Activated CD8-positive, alpha-beta T cell treated with anti-CD3 and anti-CD28 coated beads, Interleukin-2, amount 10 ng/mL, durations not matched to agents 7 days and 5 days (primary cell): ENCODE measurements around the gene CPEB4. TPM values are rescaled to one million over a fixed set of nuclear protein-coding genes. Genes with fewer than 3 reads are reported as not detected.

Experiments used
- ATAC-seq: fragments of 150-1000 bp; cut with Tn5 transposase; one replicate; pipeline ENCODE4 v1.10.0; 2021; ENCODE audit warnings: moderate library complexity
- CTCF ChIA-PET: fragments of 350-600 bp; sonication (Branson Sonifier 250); formaldehyde crosslinking; loops from one replicate; lab custom pipeline; 2021; ENCODE audit warnings: antibody characterized with exemption; lab: Charles Lee
- POLR2A ChIA-PET: fragments of 350-600 bp; sonication (Branson Sonifier 250); formaldehyde crosslinking; loops from one replicate; lab custom pipeline; 2021; ENCODE audit warnings: antibody characterized with exemption; lab: Charles Lee
- DNase-seq: peaks from one replicate; pipeline ENCODE4 v3.0.0-alpha.2; 2020
- H3K27ac Mint-ChIP-seq: one replicate; pipeline ENCODE4 v1.8.0; 2021; ENCODE audit warnings: mild to moderate bottlenecking, mixed read lengths
- H3K27me3 Mint-ChIP-seq: one replicate; pipeline ENCODE4 v1.8.0; 2021; ENCODE audit warnings: low read depth, mixed read lengths
- H3K36me3 Mint-ChIP-seq: one replicate; pipeline ENCODE4 v1.8.0; 2021; ENCODE audit warnings: low read depth, mixed read lengths
- H3K4me1 Mint-ChIP-seq: one replicate; pipeline ENCODE4 v1.8.0; 2021; ENCODE audit warnings: low read depth, mixed read lengths
- H3K4me3 Mint-ChIP-seq: one replicate; pipeline ENCODE4 v1.8.0; 2021; ENCODE audit warnings: mild to moderate bottlenecking, mixed read lengths
- H3K9me3 Mint-ChIP-seq: one replicate; pipeline ENCODE4 v1.8.0; 2022; ENCODE audit warnings: mixed read lengths; ENCODE audit not compliant: insufficient read depth
- total RNA-seq, 2 experiments: library from RNA; stranded (reverse); gene quantifications; one replicate each; pipeline ENCODE4 v1.2.3, GENCODE V29; 2021

Gene CPEB4
- total RNA-seq, 2 experiments from 2014 or later = 10.5 to 12.3 TPM

DNA sequence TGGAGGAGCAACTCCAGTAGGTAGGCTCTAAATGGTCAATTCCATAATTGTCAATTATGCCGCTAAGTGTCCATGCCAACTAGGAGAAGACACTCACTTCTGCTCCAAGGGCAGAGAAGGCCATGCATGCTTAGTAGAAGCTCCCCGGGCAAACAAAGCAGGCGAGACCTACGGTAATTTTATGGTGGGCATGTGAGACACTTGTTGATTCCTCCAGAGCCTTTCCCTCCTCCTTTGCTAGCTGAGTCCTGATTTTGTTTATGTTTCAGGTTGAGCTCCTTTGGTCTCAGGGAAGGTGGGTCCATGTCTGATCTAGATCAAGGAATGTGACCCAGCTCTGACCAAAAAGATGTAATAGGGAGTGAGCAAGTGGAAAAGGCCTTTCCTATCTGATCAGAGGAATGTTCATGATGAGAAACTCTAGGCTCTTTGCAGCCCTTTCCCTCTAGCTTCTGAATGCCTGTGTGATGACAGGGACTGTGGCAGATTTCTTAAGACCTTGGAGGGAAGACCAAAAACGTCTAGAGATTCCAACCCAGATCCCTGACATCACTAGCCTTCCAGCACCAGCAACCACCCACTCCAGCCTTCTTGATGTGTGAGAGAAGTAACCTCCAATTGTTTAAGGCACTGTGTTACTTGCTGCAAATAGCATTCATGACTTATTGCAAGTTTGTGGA is 7.7 kb upstream of the CPEB4 start:
- POLR2A ChIA-PET = no interaction called here
- no peak overlapping the region for H3K27ac Mint-ChIP-seq
- DNase-seq (no peak), ATAC-seq (no peak)
- peaks cover 26% of the 10 kb centered on the region for H3K4me1 Mint-ChIP-seq
- peaks cover 14% of the 10 kb centered on the region for H3K36me3 Mint-ChIP-seq
- H3K27me3 Mint-ChIP-seq = no peaks in the 10 kb centered on the region
- CTCF ChIA-PET = no interaction called here
- H3K9me3 Mint-ChIP-seq = peaks cover 15% of the 10 kb centered on the region
- no peak overlapping the region for H3K4me3 Mint-ChIP-seq

DNA sequence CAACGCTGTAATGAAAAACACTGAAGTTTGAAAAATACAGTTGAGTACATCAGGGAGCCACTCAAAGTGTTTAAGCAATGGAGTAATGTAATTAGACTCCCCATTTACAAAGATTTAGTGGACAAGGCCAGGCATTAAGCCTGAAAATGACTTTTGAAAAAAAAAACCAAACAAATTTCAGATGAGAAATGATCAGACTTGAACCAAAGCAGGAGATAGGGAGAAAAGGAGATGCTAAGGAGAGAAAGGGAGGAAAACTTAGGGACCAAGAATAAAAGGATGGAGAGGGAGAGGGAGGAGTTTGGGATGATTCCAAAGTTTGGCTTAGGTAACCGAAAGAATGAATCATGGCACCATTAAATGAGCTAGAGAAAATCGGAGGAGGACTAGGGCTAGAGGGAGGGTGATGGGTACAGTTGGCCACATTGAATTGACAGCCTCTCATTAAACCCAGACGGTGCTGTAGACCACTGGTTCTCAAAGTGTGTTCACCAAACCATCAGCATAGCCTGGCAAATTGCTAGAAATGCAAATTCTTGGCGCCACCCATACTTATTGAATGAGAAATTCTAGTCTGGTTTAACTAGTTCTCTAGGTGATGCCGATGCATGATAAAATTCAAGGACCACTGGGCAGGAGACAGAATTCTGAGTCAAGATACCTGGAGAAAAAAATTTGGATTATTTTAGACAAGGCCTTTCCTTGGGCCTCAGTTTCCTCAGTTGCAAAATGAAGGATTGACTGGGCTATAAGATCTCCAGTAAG is 6.2 kb upstream of the CPEB4 start:
- H3K4me1 Mint-ChIP-seq = peaks cover 40% of the 10 kb centered on the region
- POLR2A ChIA-PET = interaction anchor here (1.0 kb wide), 1 partner anchor 36 kb away, joined by 3 read pairs; no protein-coding TSS in a partner anchor
- H3K27me3 Mint-ChIP-seq = no peaks in the 10 kb centered on the region
- DNase-seq (no peak), ATAC-seq (no peak)
- no peak overlapping the region for H3K27ac Mint-ChIP-seq
- CTCF ChIA-PET = no interaction called here
- H3K9me3 Mint-ChIP-seq = peaks cover 15% of the 10 kb centered on the region
- H3K36me3 Mint-ChIP-seq = peaks cover 18% of the 10 kb centered on the region
- H3K4me3 Mint-ChIP-seq = no peak overlapping the region

DNA sequence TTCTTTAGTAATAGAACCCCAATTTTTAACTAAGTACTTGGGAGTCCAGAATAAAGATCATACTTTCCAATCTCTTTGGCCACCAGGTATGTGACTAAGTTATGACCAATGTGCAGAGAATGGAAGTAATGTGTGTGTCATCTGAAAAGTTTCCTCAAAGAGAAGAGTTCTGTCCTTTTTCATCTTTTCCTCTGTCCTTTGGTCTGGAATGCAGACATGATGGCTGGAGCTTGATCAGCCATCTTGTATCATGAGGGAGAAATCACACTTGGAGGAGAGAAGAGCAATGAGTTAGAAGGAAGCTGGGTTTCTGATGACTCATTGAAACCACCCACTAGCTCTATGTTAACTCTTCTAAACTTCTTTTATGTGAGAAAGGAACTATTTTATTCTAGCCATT is 5.5 kb upstream of the CPEB4 start:
- no peaks in the 10 kb centered on the region for H3K27me3 Mint-ChIP-seq
- no peak overlapping the region for H3K4me3 Mint-ChIP-seq
- DNase-seq (no peak), ATAC-seq (no peak)
- H3K9me3 Mint-ChIP-seq = peaks cover 15% of the 10 kb centered on the region
- H3K4me1 Mint-ChIP-seq = peaks cover 47% of the 10 kb centered on the region
- POLR2A ChIA-PET = interaction anchor here (1.0 kb wide), 1 partner anchor 36 kb away, joined by 3 read pairs; no protein-coding TSS in a partner anchor
- no peak overlapping the region for H3K27ac Mint-ChIP-seq
- CTCF ChIA-PET = no interaction called here
- peaks cover 18% of the 10 kb centered on the region for H3K36me3 Mint-ChIP-seq

DNA sequence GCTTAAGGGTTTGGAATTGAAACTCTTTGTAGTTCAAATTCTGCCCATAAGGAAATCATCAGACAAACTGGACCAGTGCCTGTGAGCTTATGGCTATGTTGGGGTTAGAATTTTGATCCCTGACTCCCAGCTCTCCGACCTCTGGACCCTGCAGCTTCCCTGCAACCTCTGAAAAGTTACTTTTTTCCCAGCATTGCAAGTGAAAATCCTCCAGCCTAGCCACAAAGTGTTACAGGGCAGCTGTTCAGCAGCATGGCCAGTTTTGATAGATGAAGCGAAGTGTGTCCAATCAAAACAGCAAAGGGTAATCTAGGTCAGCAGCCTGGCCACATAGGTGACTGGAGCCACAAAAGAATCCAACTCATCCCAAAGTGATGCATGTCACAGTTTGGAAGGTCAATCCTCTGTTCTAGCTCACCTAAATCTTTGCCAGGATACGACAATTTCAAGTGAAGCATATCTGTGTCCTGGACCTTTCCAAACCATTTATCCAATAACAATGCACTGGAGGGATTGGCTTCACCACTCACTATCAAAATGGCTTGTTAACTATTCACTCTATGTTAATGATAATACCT is 4.7 kb upstream of the CPEB4 start:
- Mint-ChIP-seq H3K36me3 (peaks cover 20% of the 10 kb centered on the region), H3K4me1 (peaks cover 49% of the 10 kb centered on the region)
- POLR2A ChIA-PET = interaction anchor here (1.0 kb wide), 1 partner anchor 35 kb away, joined by 3 read pairs; no protein-coding TSS in a partner anchor

DNA sequence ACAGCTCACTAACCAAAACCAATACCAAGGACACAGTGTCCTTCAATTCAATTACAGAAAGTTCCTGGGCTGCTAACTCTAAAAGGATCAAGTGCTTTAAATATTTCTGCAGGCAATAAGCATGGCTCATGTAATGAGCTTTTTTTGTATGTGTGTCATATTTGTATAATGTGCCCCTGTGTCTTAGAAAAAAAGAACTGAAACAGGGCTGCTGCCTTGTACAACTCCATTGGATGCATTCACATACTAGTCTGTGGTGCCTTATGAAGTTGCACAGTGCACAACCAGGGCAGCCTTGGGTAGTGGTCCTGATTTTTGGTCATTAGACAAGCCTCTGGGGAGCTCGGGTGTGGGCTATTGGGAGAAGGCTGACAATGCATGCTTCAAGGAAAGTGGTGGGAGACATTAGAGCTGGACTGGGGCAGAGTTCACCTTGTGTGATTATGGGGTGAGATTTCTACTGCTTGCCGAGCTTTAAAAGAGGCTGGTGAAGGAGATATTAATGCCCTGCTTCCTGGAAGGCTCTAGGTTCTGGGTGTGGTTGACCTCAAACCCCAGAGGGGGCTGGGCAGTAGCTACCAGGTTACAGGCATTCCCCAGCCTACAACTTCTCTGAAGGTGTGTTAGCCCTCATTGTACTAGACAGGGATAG is 3.6 kb upstream of the CPEB4 start:
- ATAC-seq (peak; percentile 18), DNase-seq (peak; percentile 88)
- Mint-ChIP-seq H3K36me3 (peaks cover 22% of the 10 kb centered on the region), H3K4me3 (peak overlapping the region; percentile 4), H3K27me3 (no peaks in the 10 kb centered on the region), H3K4me1 (peaks cover 53% of the 10 kb centered on the region), H3K27ac (peak overlapping the region; percentile 72), H3K9me3 (peaks cover 15% of the 10 kb centered on the region)
- POLR2A ChIA-PET = interaction anchor here (0.6 to 1.4 kb wide), 2 partner anchors 33 to 77 kb away, joined by 4 to 7 read pairs; no protein-coding TSS in a partner anchor
- CTCF ChIA-PET = interaction anchor here (1.0 to 1.6 kb wide), 4 partner anchors 30 to 269 kb away, joined by 3 to 7 read pairs (median 6); no protein-coding TSS in a partner anchor

More for the DNA sequence above, 4.7 kb upstream of the CPEB4 start:
- H3K9me3 Mint-ChIP-seq = peaks cover 15% of the 10 kb centered on the region
- no peaks in the 10 kb centered on the region for H3K27me3 Mint-ChIP-seq
- no peak overlapping the region for H3K27ac Mint-ChIP-seq
- ATAC-seq (no peak), DNase-seq (no peak)
- CTCF ChIA-PET = interaction anchor here (1.6 kb wide), 2 partner anchors 42 to 268 kb away, joined by 6 to 7 read pairs; no protein-coding TSS in a partner anchor
- H3K4me3 Mint-ChIP-seq = no peak overlapping the region

DNA sequence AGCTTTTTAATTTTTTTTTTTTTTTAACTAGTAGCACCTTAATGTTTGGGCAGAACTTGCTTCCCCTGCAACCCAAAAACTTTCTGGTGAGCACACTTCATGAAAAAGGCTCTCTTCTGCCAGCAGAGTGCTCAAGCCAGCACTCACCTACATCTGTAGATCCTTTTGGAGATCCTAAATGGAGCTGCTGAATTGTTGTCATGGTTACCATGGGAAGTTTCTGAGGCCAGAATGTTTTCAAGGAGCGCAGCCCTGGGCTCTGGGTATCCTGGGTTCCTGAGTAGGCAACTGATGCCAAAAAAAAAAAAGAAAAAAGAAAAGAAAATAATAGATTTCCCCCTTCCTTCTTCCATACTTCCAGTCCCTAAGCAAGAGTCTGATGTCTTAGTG is 3.1 kb upstream of the CPEB4 start:
- ATAC-seq (no peak), DNase-seq (no peak)
- Mint-ChIP-seq H3K27ac (peak overlapping the region; percentile 78), H3K36me3 (peaks cover 23% of the 10 kb centered on the region), H3K9me3 (peaks cover 15% of the 10 kb centered on the region), H3K4me1 (peaks cover 58% of the 10 kb centered on the region), H3K4me3 (no peak overlapping the region), H3K27me3 (no peaks in the 10 kb centered on the region)
- CTCF ChIA-PET = interaction anchor here (1.6 kb wide), 3 partner anchors 39 to 269 kb away, joined by 5 to 7 read pairs (median 6); no protein-coding TSS in a partner anchor
- POLR2A ChIA-PET = interaction anchor here (1.4 kb wide), 1 partner anchor 32 kb away, joined by 7 read pairs; no protein-coding TSS in a partner anchor

DNA sequence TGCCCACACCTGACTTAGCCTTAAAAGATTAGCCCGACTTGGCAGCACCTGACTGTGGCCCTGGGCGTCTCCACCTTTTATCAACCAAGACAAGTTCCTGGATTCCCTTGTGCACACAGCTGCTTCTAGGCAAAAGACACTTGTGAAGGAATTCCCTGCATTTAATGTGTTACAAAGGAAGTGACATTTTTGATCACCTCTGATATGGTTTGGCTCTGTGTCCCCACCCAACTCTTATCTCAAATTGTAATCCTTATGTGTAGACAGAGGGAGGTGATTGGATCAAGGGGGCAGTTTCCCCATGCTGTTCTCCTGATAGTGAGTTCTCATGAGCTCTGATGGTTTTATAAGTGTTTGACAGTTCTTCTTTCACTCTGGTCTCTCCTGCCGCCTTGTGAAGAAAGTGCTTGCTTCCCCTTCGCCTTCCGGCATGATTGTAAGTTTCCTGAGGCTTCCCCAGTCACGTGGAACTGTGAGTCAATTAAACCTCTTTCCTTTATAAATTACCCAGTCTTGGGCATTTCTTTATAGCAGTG is 2.6 kb upstream of the CPEB4 start:
- no peak for DNase-seq
- no peak for ATAC-seq
- H3K27ac Mint-ChIP-seq = peak overlapping the region; percentile 78
- H3K4me1 Mint-ChIP-seq = peaks cover 63% of the 10 kb centered on the region
- peak overlapping the region; percentile 29 for H3K4me3 Mint-ChIP-seq
- peaks cover 15% of the 10 kb centered on the region for H3K9me3 Mint-ChIP-seq
- peaks cover 23% of the 10 kb centered on the region for H3K36me3 Mint-ChIP-seq
- H3K27me3 Mint-ChIP-seq = no peaks in the 10 kb centered on the region
- POLR2A ChIA-PET = interaction anchor here (1.4 kb wide), 1 partner anchor 32 kb away, joined by 7 read pairs; no protein-coding TSS in a partner anchor
- CTCF ChIA-PET = interaction anchor here (1.6 kb wide), 3 partner anchors 38 to 270 kb away, joined by 5 to 7 read pairs (median 6); no protein-coding TSS in a partner anchor

DNA sequence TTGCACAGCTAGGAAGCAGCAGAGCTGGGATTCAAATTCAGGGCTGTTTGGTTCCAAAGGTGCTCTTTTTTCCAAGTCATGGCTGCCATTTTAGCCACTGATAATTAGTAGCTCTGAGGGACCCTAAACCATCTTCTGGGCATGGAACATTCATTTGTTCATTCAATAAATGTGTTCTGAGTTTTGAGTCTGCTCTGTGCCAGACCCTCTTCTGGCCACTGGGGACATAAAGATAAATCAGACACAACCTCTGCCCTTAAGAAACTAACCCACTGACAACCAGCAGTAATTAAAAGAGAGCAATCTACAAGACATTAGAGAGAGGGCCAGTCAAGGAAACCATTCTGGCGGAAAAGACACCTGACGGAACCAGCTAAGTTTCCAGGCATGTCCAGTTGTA is 2.0 kb upstream of the CPEB4 start:
- H3K27ac Mint-ChIP-seq = peak overlapping the region; percentile 78
- no peaks in the 10 kb centered on the region for H3K27me3 Mint-ChIP-seq
- H3K9me3 Mint-ChIP-seq = peaks cover 15% of the 10 kb centered on the region
- H3K4me1 Mint-ChIP-seq = peaks cover 68% of the 10 kb centered on the region
- DNase-seq = no peak
- ChIA-PET CTCF (no interaction called here), POLR2A (no interaction called here)
- H3K36me3 Mint-ChIP-seq = peaks cover 26% of the 10 kb centered on the region
- H3K4me3 Mint-ChIP-seq = no peak overlapping the region
- no peak for ATAC-seq

DNA sequence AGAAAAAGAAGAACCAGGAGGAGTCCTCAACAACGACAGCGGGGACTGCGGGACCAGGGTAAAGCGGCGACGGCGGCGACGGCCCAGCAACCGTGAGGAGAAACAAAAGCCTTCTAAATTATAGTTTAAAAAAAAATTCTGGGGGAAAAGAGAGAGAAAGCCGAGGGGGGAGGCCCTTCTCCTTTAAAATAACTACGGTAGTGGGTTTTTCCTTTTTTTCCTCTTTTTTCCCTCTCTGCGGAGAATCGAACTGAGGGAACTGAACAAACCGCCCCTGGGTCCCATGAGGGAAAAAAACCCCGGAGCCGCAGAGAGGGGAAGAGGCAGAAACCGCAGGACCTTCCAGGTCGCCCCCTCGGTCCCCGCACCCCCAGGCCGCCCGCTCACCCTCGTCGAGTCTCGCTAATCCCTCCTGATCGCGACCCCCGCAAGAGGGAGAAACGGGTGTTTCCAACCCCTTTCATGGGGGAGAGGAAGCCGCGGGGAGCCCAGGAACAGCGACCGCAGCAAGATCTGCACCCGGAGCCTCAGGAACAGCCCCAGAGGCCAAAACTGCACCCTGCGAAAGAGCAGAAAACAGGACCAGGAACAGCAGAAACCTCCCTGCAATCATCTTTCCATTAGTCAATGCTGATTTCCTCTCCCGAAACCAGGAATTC is 453 bp downstream of the CPEB4 start:
- peak overlapping the region; percentile 97 for H3K27ac Mint-ChIP-seq
- ChIA-PET CTCF (interaction anchor here (0.9 to 5.0 kb wide), 7 partner anchors 13 to 273 kb away, joined by 3 to 29 read pairs (median 4); partner anchors contain the start of gene BOD1), POLR2A (interaction anchor here (1.1 to 2.3 kb wide), 2 partner anchors 29 to 273 kb away, joined by 8 to 17 read pairs; partner anchors contain the start of gene BOD1)
- peak overlapping the region; percentile 96 for H3K4me3 Mint-ChIP-seq
- peaks cover 21% of the 10 kb centered on the region for H3K36me3 Mint-ChIP-seq
- no peaks in the 10 kb centered on the region for H3K27me3 Mint-ChIP-seq
- peaks cover 1% of the 10 kb centered on the region for H3K9me3 Mint-ChIP-seq
- ATAC-seq (no peak), DNase-seq (peak; percentile 33)
- H3K4me1 Mint-ChIP-seq = peaks cover 72% of the 10 kb centered on the region

DNA sequence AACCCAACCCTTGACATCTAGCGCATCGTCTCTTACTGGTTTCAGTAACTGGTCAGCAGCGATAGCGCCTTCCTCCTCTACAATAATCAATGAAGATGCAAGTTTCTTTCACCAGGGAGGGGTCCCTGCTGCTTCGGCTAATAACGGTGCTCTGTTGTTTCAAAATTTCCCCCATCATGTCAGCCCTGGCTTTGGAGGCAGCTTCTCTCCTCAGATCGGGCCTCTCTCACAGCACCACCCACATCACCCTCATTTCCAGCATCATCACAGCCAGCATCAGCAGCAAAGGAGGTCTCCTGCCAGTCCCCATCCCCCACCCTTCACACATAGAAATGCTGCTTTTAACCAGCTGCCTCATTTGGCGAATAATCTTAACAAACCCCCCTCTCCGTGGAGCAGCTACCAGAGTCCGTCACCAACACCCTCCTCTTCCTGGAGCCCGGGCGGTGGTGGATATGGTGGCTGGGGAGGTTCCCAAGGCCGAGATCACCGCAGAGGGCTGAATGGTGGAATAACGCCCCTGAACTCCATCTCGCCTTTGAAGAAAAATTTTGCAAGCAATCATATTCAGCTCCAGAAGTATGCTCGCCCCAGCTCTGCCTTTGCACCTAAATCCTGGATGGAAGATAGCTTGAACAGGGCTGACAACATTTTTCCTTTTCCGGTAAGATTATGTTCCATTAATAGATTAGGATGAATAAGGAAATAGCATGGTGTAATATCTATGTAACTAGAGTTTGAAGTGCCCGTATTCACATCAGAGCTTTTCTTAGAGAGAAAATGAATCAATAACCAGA is 2.2 kb downstream of the CPEB4 start:
- POLR2A ChIA-PET = interaction anchor here (0.9 kb wide), 1 partner anchor 9 kb away, joined by 3 read pairs; no protein-coding TSS in a partner anchor
- Mint-ChIP-seq H3K36me3 (peaks cover 17% of the 10 kb centered on the region), H3K9me3 (no peaks in the 10 kb centered on the region), H3K27me3 (no peaks in the 10 kb centered on the region), H3K4me1 (peaks cover 57% of the 10 kb centered on the region), H3K4me3 (peak overlapping the region; percentile 20), H3K27ac (no peak overlapping the region)
- no peak for DNase-seq
- CTCF ChIA-PET = interaction anchor here (0.7 to 5.0 kb wide), 5 partner anchors 25 to 274 kb away, joined by 3 to 29 read pairs (median 5); partner anchors contain the start of gene BOD1
- no peak for ATAC-seq
